Fibroblast of lung (primary cell): ENCODE data around the gene VWA7.

Source experiments
- CTCF ChIP-seq, 2 donors: IDR thresholded peaks in 1 of 2; conservative IDR thresholded peaks in 1 of 2; 1 replicate in 1 of 2; 2 replicates in 1 of 2; pipeline ENCODE4 v1.5.1; 2011 to 2012; ENCODE audit warnings: low read length in 2 of 2, control low read depth in 1 of 2, inconsistent platforms in 1 of 2, low read depth in 1 of 2, mild to moderate bottlenecking in 1 of 2
- EZH2 ChIP-seq: IDR thresholded peaks from 2 replicates; pipeline ENCODE4 v1.5.1; 2012; ENCODE audit warnings: low read length, control low read depth, mild to moderate bottlenecking; ENCODE audit errors: missing control alignments

- no peak for TF ChIP-seq EZH2
- no peak for TF ChIP-seq CTCF (conservative IDR thresholded peaks at IDR 0.05 in 1 of 2, IDR thresholded peaks at IDR 0.05 in 1 of 2; ENCODE audit: low read depth in 1 of 2, low read length in 2 of 2)
These were observed 2.1 kb upstream of the VWA7 start for GRCh38 chr6:31778999-31779885.
